Measurements from ENCODE around the gene CAMTA2. TPM values are rescaled to one million over a fixed set of nuclear protein-coding genes. Genes with fewer than 3 reads are reported as not detected.

CAMTA2 gene
- polyA plus RNA-seq, 3 donors, result 7.1 to 88.9 (median 7.6) TPM

DNA sequence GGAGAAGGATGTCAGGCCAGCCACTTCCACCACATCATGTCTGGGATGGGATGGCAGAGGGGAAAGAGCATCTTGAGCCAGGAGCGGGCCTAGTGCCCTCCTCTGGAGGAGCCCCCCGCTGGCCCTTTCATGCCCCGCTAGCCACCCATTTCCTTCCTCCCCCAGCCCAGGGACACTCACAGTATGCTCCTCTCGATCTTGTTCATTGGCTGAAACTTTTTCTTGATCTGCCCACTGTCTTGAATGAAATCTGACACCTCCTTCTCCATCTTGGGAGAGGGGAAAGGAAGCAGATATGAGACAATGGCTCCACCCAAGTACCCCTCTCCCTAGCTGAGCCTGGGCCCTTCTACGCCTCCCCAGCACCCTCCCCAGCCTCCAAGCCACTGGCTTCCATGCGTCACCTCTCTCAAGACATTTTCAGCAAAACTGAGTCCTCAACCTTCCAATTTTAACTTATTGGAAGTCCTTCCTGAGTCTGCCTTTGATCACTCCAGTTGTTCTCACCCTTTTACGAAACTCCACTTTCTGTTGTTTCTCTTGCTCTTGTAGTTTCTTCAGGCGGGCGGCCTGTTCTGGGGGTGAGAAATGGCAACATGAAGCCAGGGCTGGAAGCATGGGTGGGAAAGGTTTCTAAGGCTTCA is 27.1 kb downstream of the CAMTA2 start:
- H3K27ac ChIP-seq (ENCODE audit: low read depth in 1 of 2, low read length in 2 of 2), result no peak overlapping the region
- intact Hi-C loops (cut with micrococcal nuclease), result no loop called here
- Mint-ChIP-seq H3K27ac (peak overlapping the region in 2 of 7 donors; percentile 28 to 73), H3K36me3 (peaks cover 29 to 49% of the 10 kb centered on the region in 2 donors), H3K9me3 (peaks cover 0 to 2% (median 0%) of the 10 kb centered on the region in 7 donors), H3K4me1 (peaks cover 20% of the 10 kb centered on the region), H3K27me3 (ENCODE audit: low read depth in 3 of 3) (peaks cover 0 to 2% (median 0%) of the 10 kb centered on the region in 3 donors), H3K4me3 (no peak overlapping the region)
- H3K9ac ChIP-seq (ENCODE audit: insufficient read depth, low read length, poor library complexity, severe bottlenecking), result no peak overlapping the region
- no peak overlapping the region for H3K4me3 ChIP-seq (replicated peaks in 1 of 3; ENCODE audit: low read depth in 2 of 3, low read length in 3 of 3)
- H3K4me2 ChIP-seq (replicated peaks; ENCODE audit: extremely low read depth, low read length, poor library complexity, severe bottlenecking), result no peak overlapping the region
- no peak overlapping the region for H2AFZ ChIP-seq (ENCODE audit: insufficient read depth, low read depth, low read length, poor library complexity, severe bottlenecking)
- H3K27me3 ChIP-seq (ENCODE audit: control insufficient read depth in 2 of 2, insufficient read depth in 2 of 2, low read length in 2 of 2), result no peaks in the 10 kb centered on the region
- no peaks in the 10 kb centered on the region for H4K20me1 ChIP-seq (ENCODE audit: insufficient read depth, low read length)
- H3K36me3 ChIP-seq (replicated peaks in 1 of 2; ENCODE audit: control insufficient read depth in 1 of 2, insufficient read depth in 2 of 2, low read length in 2 of 2), result peaks cover 18 to 21% of the 10 kb centered on the region in 2 donors
- peaks cover 9% of the 10 kb centered on the region for H3K79me2 ChIP-seq (ENCODE audit: insufficient read depth, low read length)
- no peaks in the 10 kb centered on the region for H3K9me3 ChIP-seq (replicated peaks in 1 of 2; ENCODE audit: control insufficient read depth in 1 of 2, insufficient read depth in 1 of 2, low read length in 2 of 2)
- DNase-seq, result no peak
- WGBS (ENCODE audit: insufficient coverage), result 88% methylated on average over 6 of the region's 9 CpGs
- TF ChIP-seq, protein P1, sequence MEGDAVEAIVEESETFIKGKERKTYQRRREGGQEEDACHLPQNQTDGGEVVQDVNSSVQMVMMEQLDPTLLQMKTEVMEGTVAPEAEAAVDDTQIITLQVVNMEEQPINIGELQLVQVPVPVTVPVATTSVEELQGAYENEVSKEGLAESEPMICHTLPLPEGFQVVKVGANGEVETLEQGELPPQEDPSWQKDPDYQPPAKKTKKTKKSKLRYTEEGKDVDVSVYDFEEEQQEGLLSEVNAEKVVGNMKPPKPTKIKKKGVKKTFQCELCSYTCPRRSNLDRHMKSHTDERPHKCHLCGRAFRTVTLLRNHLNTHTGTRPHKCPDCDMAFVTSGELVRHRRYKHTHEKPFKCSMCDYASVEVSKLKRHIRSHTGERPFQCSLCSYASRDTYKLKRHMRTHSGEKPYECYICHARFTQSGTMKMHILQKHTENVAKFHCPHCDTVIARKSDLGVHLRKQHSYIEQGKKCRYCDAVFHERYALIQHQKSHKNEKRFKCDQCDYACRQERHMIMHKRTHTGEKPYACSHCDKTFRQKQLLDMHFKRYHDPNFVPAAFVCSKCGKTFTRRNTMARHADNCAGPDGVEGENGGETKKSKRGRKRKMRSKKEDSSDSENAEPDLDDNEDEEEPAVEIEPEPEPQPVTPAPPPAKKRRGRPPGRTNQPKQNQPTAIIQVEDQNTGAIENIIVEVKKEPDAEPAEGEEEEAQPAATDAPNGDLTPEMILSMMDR (IDR thresholded peaks at IDR 0.05), result no peak
- peaks cover 3 to 17% of the 10 kb centered on the region in 2 donors for H3K4me1 ChIP-seq (ENCODE audit: control insufficient read depth in 1 of 2, insufficient read depth in 2 of 2, low read length in 2 of 2)

DNA sequence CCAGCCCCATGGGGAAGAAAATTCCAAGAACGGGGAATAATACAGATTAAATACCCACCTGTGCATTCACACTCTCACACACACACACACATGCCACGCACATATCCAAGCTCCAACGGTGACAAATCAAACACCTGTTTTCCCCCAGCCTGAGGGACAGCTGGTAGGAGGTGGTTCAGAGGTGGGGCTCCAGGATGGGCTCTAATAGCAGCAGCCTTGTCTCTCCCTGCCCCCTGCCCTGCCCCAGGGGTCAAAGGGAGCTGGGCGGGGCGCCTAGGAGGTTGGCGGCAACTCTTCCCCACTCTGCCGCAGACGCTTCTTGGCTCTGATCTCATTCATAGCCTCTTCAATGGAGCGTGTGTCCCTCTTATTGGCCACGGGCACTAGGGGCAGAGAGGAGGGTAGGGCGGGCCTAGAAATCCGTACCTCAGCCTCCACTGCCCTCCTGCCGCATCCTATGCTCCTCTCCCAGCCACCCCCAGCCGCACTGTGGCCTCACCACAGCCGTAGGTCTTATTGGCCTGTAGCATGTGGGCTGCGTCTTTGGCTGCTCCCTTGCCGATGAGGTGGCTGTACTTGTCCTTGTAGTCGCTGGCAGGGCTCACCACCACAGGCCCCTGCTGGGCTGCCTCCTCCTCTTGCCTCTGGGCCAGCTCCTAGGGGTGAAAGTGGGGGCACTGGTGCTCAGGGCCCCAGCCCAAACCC is 28.1 kb downstream of the CAMTA2 start:
- no peaks in the 10 kb centered on the region for H4K20me1 ChIP-seq (ENCODE audit: insufficient read depth, low read length)
- intact Hi-C loops (cut with micrococcal nuclease), result no loop called here
- Mint-ChIP-seq H3K36me3 (peaks cover 26 to 45% of the 10 kb centered on the region in 2 donors), H3K27me3 (ENCODE audit: low read depth in 3 of 3) (peaks cover 0 to 2% (median 0%) of the 10 kb centered on the region in 3 donors), H3K4me3 (no peak overlapping the region), H3K9me3 (peaks cover 0 to 2% (median 0%) of the 10 kb centered on the region in 7 donors), H3K27ac (peak overlapping the region in 1 of 7 donors; percentile 26), H3K4me1 (peaks cover 16% of the 10 kb centered on the region)
- DNase-seq, result no peak
- H3K36me3 ChIP-seq (replicated peaks in 1 of 2; ENCODE audit: control insufficient read depth in 1 of 2, insufficient read depth in 2 of 2, low read length in 2 of 2), result peaks cover 18 to 21% of the 10 kb centered on the region in 2 donors
- TF ChIP-seq, protein P1 (IDR thresholded peaks at IDR 0.05), result no peak
- H3K4me3 ChIP-seq (replicated peaks in 1 of 3; ENCODE audit: low read depth in 2 of 3, low read length in 3 of 3), result no peak overlapping the region
- no peak overlapping the region for H3K9ac ChIP-seq (ENCODE audit: insufficient read depth, low read length, poor library complexity, severe bottlenecking)
- 95% methylated on average over 4 of the region's 18 CpGs for WGBS (ENCODE audit: insufficient coverage)
- H3K27me3 ChIP-seq (ENCODE audit: control insufficient read depth in 2 of 2, insufficient read depth in 2 of 2, low read length in 2 of 2), result no peaks in the 10 kb centered on the region
- H3K79me2 ChIP-seq (ENCODE audit: insufficient read depth, low read length), result no peaks in the 10 kb centered on the region
- H3K4me1 ChIP-seq (ENCODE audit: control insufficient read depth in 1 of 2, insufficient read depth in 2 of 2, low read length in 2 of 2), result peaks cover 0 to 10% of the 10 kb centered on the region in 2 donors
- no peak overlapping the region for H2AFZ ChIP-seq (ENCODE audit: insufficient read depth, low read depth, low read length, poor library complexity, severe bottlenecking)
- H3K4me2 ChIP-seq (replicated peaks; ENCODE audit: extremely low read depth, low read length, poor library complexity, severe bottlenecking), result no peak overlapping the region
- no peak overlapping the region for H3K27ac ChIP-seq (ENCODE audit: low read depth in 1 of 2, low read length in 2 of 2)
- H3K9me3 ChIP-seq (replicated peaks in 1 of 2; ENCODE audit: control insufficient read depth in 1 of 2, insufficient read depth in 1 of 2, low read length in 2 of 2), result no peaks in the 10 kb centered on the region
